ENCODE data around the gene INSL3.

The INSL3 gene

GRCh38 chr19:17821190-17821589, at the start of gene INSL3:
INSL3 (minus strand) TSS chr19:17821519; CDS start chr19:17821506, 13 bp downstream.
- no peak for DNase-seq

DNA sequence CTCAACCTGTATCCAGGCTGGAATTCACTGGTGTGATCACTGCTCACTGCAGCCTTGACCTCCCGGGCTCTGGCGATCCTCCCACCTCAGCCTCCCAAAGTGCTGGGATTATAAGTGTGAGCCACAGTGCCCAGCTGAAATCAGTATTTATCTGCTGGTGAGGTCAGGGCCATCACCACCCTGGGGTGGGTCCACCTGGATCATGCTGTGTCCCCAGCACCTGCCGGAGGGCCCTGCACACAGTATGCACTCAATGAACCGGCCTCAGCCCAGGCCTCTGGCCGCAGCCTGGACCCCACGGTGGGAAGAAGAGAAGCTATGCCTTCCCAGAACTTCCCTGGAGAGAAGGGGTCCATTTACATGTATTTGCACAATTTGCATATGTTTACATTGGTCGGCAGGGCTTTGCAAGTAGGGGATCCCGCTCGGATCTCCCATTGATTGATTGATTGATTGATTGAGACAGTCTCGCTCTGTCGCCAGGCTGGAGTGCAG, 47.8 kb upstream of the INSL3 start:
- DNase-seq: no peak

DNA sequence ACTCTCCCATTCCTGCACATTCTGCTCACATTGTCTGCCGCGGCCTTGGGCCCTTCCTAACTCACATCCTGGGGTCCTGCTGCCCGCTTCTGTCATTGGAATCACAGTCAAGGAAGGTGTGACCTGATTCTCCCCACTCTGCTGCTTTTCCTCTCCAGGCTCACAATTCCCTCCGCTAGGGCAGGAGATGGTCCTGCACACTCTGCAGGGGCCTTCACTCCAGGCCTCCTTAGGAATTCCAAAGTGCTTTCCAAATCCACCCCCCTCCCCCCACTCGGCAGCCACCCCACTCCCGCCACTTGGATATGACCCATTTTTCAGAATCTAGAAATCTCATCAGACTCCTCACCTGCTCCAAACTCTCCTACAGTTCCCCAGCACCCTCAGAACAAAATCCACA, 47.4 kb upstream of the INSL3 start:
- no peak for DNase-seq

- DNase-seq: no peak
These were observed 45.7 kb upstream of the INSL3 start for GRCh38 chr19:17866964-17867486.

DNA sequence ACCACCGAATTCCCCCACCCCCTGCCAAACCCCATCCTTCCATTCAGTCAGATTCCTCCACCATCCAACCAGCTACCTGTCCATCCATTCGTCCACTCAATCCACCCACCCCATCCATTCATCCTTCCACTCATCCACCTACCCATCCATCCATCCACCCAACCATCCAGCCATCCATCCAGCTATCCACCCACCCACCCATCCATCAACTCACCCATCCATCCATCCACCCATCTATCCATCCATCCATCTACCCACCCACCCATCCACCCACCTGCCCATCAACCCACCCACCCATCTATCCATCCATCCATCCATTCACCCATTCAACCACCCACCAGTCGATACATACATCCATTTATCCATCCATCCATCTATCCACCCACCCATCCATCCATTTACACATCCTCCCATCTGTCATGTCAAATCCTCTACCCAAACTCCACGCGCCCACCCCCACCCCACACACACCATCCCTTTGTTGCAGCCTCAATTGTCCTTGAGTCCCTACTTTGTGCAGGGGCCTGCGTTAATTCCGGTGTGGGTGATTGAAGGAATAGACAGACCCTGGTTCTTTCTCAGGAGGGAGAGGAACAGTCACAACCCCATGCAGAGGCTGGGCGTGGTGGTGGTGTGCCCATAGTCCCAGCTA, 45.1 kb upstream of the INSL3 start:
- DNase-seq: no peak

GRCh38 chr19:17865364-17866311, 44.3 kb upstream of the INSL3 start:
- no peak for DNase-seq

GRCh38 chr19:17863520-17864182, 42.3 kb upstream of the INSL3 start:
- no peak for DNase-seq

DNA sequence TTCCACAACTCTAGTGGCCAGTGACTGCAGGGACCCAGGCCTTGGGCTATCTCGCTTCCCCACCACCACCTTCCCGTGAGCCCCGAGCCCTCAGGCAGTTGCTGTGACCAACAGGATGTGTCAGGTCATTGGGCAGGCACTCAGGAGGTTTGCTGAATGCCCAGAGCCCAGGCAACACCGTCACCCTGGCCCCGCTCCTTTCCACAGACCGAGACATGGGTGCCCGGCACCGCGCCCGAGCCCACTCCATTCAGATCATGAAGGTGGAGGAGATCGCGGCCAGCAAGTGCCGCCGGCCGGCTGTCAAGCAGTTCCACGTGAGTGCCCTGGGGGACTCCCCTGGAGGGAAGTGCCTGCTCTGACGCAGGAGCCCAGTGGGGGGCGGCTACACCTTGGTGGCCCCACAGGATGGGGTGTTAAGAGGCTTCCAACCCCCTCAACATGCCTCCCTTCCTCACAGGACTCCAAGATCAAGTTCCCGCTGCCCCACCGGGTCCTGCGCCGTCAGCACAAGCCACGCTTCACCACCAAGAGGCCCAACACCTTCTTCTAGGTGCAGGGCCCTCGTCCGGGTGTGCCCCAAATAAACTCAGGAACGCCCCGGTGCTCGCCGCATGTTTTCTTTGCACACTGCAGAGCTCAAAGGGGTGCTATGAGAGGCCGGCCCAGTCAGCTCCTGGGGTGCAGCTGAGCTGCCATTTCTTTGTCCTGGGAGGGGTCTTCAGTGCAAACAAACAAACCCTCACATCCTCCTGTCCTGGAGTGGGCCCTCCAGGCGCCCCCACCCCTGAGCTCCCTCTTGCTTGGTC, 41.6 kb upstream of the INSL3 start:
- DNase-seq: no peak

GRCh38 chr19:17861542-17862402, 40.5 kb upstream of the INSL3 start:
- no peak for DNase-seq

DNA sequence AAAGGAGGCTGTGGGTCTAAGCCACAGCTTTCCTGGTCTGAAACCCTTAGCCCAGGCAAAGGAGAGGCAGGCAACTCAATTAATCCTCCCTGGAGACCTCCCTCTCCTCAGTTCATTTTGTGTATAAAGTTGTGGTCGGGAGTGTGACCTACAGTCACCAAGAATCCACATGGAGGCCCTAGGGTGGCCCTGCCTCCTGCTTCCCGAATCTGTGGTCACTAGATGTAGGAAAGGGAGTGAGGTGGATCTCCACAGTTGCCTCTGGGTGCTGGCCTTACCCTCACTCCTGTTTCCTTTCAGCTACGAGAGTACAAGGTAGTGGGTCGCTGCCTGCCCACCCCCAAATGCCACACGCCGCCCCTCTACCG, 39.7 kb upstream of the INSL3 start:
- DNase-seq: no peak

GRCh38 chr19:17860331-17860992, 39.1 kb upstream of the INSL3 start:
- no peak for DNase-seq

DNA sequence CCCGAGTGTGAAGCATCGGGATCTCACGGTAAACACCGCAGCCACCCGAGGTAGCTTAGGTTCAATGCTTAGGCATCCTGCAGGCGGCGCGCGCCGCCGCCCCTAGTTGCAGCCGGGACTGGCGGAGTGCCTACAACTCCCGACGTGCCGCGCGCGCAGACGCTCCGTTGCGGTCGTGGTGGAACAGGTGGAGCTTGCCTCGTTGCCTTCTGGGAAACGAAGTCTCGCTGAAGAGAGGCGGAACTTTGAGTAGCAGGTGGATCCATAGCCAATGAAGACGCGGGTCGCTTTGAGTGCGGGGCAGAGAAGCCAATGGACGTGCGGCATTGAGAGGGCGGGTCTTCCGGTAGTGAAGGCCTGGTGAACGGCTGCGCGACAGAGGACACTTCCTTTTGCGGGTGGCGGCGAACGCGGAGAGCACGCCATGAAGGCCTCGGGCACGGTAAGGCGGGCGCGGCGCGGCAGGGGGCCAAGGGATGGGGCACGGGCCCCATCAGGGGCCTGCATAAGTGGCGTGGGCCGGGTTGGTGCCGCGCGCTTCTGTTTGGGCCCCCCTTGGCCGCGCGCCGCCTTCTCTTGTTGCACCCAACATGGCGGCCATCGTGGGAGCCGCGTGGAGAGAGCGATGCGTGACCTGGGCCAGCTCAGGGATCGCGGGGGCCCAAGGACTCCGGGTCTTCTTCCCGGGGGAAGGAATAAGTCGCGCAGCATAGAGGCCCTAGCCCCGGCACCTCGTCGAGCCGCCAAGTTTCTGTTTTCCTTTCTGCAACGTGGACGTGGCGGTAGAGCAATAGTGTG, 38.4 kb upstream of the INSL3 start, which contains the start of gene RPL18A:
TSS of gene RPL18A (plus strand) at position 378 of the 798 bp plus-strand sequence. CDS start at position 425, 47 bp downstream.
- DNase-seq: peak; percentile 99

DNA sequence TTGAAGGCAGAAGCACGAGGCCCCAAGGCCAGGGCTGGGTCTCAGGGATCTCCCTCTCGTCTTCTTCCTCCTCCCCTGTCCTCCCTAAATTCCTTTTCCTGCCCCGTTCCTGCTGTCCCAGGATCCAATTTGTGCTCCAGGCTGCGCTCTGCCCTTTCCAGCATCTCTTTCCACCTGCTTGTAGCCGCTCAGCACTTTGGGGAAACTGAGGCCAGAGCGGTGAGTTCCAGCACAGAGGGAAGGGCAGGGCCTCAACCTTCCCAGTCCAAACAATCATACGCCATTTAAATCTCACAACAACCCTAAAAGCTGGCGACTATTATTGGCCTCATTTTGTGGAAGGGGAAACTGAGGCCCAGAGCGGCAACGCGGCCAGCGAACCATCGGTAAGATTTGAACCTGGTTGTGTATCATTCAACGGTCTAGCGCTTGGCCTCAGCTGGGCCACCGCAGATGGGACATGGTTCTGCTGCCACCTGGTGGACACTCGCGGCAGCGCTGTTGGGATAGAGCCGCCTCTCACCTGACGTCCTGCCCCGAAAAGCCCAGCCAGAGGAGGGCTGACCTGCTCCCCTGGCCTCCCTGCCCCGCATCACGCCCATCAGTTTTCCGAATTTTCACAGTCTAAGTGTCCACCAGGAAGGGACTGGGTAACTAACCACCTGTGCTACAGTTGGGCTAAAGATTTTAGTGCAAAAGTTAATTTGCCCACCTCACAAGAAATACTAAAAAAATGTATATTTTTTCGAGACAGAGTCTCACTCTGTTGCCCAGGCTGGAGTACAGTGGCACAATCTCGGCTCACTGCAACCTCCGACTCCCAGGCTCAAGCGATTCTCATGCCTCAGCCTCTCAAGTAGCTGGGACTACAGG, 34.2 kb upstream of the INSL3 start:
- DNase-seq: peak; percentile 85

- no peak for DNase-seq
These were observed 32.7 kb upstream of the INSL3 start for GRCh38 chr19:17854061-17854460.

GRCh38 chr19:17848595-17849292, 27.4 kb upstream of the INSL3 start:
- no peak for DNase-seq

DNA sequence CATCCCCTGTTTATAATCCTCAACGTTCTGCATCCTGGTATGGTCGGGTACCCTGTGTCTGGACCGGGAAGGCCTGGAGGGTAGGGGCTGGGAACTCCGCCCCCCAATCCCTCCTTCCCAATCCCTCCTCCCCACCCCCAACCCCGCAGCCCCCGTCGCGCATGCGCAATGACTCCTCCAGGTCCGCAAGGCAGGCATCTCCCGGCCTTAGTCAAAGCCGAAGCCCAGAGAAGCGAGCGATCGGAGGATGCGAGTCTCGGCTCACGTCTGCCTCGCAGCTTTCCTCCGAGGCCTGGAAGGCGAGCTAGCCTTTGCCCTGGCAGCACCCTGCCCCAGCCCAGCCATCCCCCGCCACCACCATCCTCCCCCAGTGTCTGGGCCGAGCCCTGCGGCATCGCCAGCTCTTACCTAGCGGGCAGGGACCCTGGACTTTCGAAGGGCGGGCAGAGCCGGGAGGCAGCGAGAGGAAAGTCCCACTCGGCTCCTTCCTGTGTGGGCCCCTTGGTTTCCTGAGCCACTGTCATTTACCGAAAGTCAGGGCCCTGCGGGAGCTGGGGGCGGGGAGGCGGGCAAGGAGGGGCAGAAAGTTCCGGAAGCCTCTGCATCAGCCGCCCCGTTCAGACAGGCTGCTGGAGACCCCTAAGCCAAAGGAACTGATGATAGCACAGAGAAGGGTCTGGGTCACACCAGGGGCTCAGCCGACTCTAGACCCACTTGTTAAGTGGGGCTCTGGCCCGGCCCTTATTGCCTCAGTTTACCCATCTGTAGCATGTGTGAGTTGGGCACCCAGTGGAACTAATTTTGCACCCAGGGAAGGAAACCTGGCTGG, 26.4 kb upstream of the INSL3 start, which contains the start of gene JAK3:
TSS of gene JAK3 (minus strand) at position 445 of the 829 bp plus-strand sequence. CDS start 3,565 bp downstream, outside the sequence.
- peak; percentile 83 for DNase-seq

- no peak for DNase-seq
These were observed 24.8 kb upstream of the INSL3 start for GRCh38 chr19:17846146-17846545.

Data from activated CD4-positive, alpha-beta T cell treated with anti-CD3 and anti-CD28 coated beads for 1 hour (primary cell).